ENCODE results near the gene GPC1.

The GPC1 gene

DNA sequence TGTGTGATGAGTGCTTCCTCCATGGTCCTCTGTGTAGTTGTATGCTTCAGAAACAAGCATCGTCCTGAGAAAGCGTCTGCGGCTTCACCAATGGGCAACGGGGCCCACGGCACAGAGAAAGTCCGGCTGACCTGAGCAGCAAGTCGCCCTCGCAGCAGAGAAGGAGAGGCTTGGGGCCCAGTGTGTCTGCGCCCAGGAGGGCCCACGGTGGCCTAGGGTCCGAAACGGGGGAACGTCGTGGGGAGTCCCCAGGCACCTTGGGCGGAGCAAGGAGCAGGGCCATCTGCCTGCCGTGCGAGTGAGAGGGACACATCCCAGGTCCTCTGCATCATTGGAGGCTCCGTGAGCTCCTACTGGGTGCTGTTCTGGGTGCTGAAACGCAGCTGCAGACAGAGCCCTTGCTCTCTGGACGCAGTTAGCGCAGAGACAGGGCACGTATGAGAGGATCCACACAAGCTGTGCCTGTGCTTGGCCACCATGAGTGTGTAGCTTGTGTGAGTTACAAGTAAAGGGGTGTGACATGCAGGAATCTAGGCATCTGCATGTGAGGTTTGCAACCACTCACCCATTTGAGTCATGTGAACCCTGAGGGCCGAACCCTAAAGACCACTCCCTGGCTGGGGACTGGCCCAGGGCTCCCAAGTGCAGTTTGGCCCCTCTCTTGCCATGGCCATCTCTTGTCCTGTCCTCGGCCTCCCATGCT, 10.6 kb downstream of the GPC1 start:
- DNase-seq: no peak

GRCh38 chr2:240446664-240447175, 11.3 kb downstream of the GPC1 start:
- DNase-seq: no peak

DNA sequence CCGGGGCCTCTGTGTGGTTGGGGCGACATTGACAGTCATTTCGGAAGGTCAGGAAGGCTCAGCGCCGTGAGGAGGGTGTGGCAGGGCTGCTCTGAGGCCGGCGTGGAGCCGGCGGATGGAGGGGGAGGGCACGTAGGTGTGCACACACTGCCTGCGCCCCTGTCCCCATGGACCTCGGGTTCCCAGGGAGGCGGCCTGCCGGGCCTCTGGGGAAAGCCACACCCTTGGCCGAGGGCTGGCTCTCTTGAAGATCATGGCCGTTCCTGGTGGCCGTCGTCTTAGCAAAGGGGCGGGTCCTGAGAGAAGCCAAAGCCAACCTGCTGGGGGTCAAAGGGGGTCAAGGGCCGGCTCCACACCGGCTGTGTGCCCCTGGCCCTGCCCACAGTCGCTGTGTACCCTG, 11.9 kb downstream of the GPC1 start:
- DNase-seq: no peak

DNA sequence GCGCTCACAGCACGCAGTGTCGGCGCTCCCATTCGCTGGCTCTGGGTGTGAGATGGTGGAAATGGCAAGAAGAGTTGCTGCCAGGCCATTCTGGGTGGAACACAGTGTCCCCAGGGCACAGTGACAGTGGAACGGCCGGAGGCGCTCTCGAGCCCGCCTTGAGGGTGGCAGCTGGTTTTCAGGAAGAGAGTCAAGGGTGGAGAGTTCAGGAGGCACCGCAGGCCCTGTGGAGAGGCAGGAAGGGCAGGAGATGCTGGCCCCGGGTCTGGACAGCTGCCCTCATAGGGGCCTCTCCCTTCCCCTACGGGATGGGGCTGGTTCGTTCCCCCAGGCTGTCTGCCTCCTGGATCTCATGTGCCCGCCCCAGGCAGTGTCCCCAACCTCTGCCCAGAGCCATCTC, 12.5 kb downstream of the GPC1 start:
- no peak for DNase-seq

GRCh38 chr2:240448387-240449274, 13.2 kb downstream of the GPC1 start:
- no peak for DNase-seq

- DNase-seq: no peak
Observed at GRCh38 chr2:240449764-240450531, 14.5 kb downstream of the GPC1 start.

- no peak for DNase-seq
Observed at GRCh38 chr2:240450532-240451107, 15.2 kb downstream of the GPC1 start.

GRCh38 chr2:240451108-240451611, 15.7 kb downstream of the GPC1 start:
- no peak for DNase-seq

GRCh38 chr2:240451791-240452461, 16.5 kb downstream of the GPC1 start:
- no peak for DNase-seq

DNA sequence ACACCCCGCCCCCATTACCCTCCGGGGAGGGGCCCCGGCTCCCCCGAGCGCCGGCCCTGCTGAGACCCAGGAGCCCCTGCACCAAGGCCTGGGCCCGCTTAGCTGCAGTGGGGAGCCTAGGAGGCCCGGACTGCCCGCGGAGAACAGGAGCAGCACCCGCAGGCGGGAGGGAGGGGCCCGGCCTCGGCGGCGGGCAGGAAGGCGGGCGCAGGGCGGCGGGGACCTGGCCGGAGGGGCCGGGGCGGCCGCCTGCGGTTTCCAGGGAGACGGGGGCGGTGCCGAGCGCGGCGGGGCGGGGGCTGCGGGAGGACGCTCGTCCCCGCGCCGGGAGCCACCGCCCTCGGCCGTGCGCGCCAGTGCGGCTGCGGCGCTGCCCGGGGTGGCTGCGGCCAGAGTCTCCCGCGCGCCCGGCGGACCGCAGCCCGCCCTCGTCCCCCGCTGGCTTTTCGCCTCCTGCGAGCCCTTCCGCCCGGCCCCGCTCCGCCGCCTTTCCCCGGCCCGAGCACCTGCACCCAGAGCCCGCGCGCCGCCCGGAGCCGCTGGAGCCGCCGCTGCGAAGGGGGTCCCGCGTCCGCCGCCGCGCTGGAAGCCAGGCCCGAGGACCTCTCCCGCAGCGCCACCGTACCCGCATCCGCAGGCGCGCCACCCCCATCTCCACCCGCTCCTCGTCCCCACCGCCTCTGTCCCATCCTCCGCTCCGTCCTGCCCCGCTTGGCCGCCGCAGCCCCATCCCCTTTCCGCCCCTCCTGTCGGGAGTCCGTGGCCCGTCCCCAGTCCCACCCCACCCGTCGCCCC, 17.2 kb downstream of the GPC1 start:
- no peak for DNase-seq

- no peak for DNase-seq
Observed at GRCh38 chr2:240453461-240454105, 18.1 kb downstream of the GPC1 start.

- DNase-seq: no peak
Observed at GRCh38 chr2:240454106-240454901, 18.8 kb downstream of the GPC1 start.

DNA sequence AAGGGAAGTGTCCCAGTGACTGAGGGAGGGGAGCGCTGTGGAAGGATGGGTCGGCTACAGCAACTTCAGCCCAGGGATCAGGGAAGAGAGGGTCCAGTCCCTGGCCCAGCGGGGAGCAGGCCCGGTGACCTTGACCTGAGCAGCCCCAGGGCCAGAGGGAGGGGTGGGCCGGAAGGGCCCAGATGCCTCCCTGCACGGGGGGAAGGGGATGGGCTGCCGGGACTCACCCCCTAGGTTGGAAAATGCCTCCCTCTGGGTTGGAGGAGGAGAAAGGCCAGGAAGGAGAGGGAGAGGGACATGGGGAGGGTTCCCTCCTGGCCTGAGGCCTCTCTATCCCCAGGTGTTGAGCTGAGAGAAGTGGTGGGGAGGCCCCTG, 19.8 kb downstream of the GPC1 start:
- DNase-seq: no peak

GRCh38 chr2:240455647-240456446, 20.4 kb downstream of the GPC1 start:
- DNase-seq: no peak

GRCh38 chr2:240456447-240457222, 21.2 kb downstream of the GPC1 start:
- DNase-seq: no peak

- DNase-seq: no peak
Observed at GRCh38 chr2:240457223-240458043, 22.0 kb downstream of the GPC1 start.
